H1 (cell line): Measurements from ENCODE around the gene DAZAP2. TPM values are rescaled to one million over a fixed set of nuclear protein-coding genes. Genes with fewer than 3 reads are reported as not detected.

Experiments used
- CTCF ChIA-PET: fragments of 300-600 bp; sonication (Branson Sonifier 250); formaldehyde crosslinking; loops from one replicate; lab custom pipeline; 2021; ENCODE audit not compliant: partially characterized antibody; lab: Charles Lee
- POLR2A ChIA-PET: fragments of 300-600 bp; sonication (Branson Sonifier 250); formaldehyde crosslinking; loops from one replicate; lab custom pipeline; 2021; ENCODE audit warnings: inconsistent platforms; ENCODE audit not compliant: partially characterized antibody; lab: Charles Lee
- DNase-seq, 2 experiments: peaks; one replicate each; pipeline versions ENCODE4 v3.0.0 to v3.0.0-alpha.2; 2010 to 2022; ENCODE audit warnings: low spot score in 2 of 2, low read depth in 1 of 2, mixed read lengths in 1 of 2
- FAIRE-seq: peaks from 2 replicates; lab custom pipeline; 2011; peaks lifted over from hg19 to GRCh38; lab: Jason Lieb, UNC
- H2AFZ ChIP-seq: 2 replicates; pipeline ENCODE4 v1.8.1; 2012; ENCODE audit warnings: low read length, inconsistent platforms
- H2AK5ac ChIP-seq: 2 replicates; pipeline ENCODE4 v1.6.1; 2013; ENCODE audit warnings: low read depth, low read length
- H2BK120ac ChIP-seq: replicated peaks from 2 replicates; pipeline ENCODE3; 2013; ENCODE audit warnings: low read depth, low read length, inconsistent platforms
- H2BK12ac ChIP-seq: 2 replicates; pipeline ENCODE4 v1.6.1; 2013; ENCODE audit warnings: low read depth, low read length
- H2BK15ac ChIP-seq: 2 replicates; pipeline ENCODE4 v1.6.1; 2013; ENCODE audit warnings: low read length
- H2BK20ac ChIP-seq: 2 replicates; pipeline ENCODE4 v1.6.1; 2013; ENCODE audit warnings: low read length
- H2BK5ac ChIP-seq: 2 replicates; pipeline ENCODE4 v1.6.1; 2013; ENCODE audit warnings: low read depth, low read length
- H3K14ac ChIP-seq: 2 replicates; pipeline ENCODE4 v1.6.1; 2013; ENCODE audit warnings: inconsistent platforms; ENCODE audit not compliant: insufficient read length
- H3K18ac ChIP-seq: 2 replicates; pipeline ENCODE4 v1.6.1; 2013; ENCODE audit warnings: low read length; ENCODE audit errors: extremely low read depth
- H3K23ac ChIP-seq: 2 replicates; pipeline ENCODE4 v1.6.1; 2013; ENCODE audit warnings: inconsistent platforms; ENCODE audit not compliant: insufficient read length
- H3K23me2 ChIP-seq: 2 replicates; pipeline ENCODE4 v1.6.1; 2013; ENCODE audit warnings: low read depth, low read length
- H3K27ac ChIP-seq: 2 replicates; pipeline ENCODE4 v1.6.1; 2011; ENCODE audit warnings: low read depth, low read length, inconsistent platforms
- H3K27me3 ChIP-seq, 4 experiments: replicated peaks in 1 of 4; 1 replicate in 1 of 4; 2 replicates in 3 of 4; pipeline versions ENCODE4 v1.6.1 to v1.8.1; 2011 to 2013; ENCODE audit warnings: low read length in 3 of 4, mild to moderate bottlenecking in 3 of 4, inconsistent platforms in 2 of 4, mixed read lengths in 2 of 4, moderate library complexity in 1 of 4; ENCODE audit not compliant: control insufficient read depth in 3 of 4, insufficient read depth in 3 of 4; ENCODE audit errors: extremely low read depth in 1 of 4
- H3K36me3 ChIP-seq, 4 experiments: 2 replicates each; pipeline versions ENCODE4 v1.6.1 to v1.8.1; 2011 to 2013; ENCODE audit warnings: mild to moderate bottlenecking in 4 of 4, low read length in 3 of 4, moderate library complexity in 2 of 4, control low read depth in 1 of 4, inconsistent platforms in 1 of 4; ENCODE audit not compliant: insufficient read depth in 4 of 4, control insufficient read depth in 2 of 4
- H3K4ac ChIP-seq: replicated peaks from 2 replicates; pipeline ENCODE3; 2013; ENCODE audit warnings: low read length, low read depth, mixed read lengths, inconsistent platforms; ENCODE audit not compliant: insufficient read length
- H3K4me1 ChIP-seq, 4 experiments: replicated peaks in 1 of 4; 1 replicate in 1 of 4; 2 replicates in 3 of 4; pipeline versions ENCODE4 v1.6.1 to v1.8.1; 2011 to 2013; ENCODE audit warnings: low read length in 3 of 4, inconsistent platforms in 2 of 4, mixed read lengths in 1 of 4; ENCODE audit not compliant: insufficient read depth in 4 of 4, control insufficient read depth in 3 of 4
- H3K4me2 ChIP-seq, 2 experiments: 2 replicates each; pipeline versions ENCODE4 v1.6.1 to v1.8.1; 2011 to 2013; ENCODE audit warnings: low read depth in 2 of 2, low read length in 2 of 2, control low read depth in 1 of 2, inconsistent platforms in 1 of 2, mild to moderate bottlenecking in 1 of 2; ENCODE audit not compliant: insufficient read depth in 1 of 2
- H3K4me3 ChIP-seq, 4 experiments: fragments of 200-600, 300-600 bp in 1 of 4; sonication (generic), shearing (Covaris generic), sonication (Bioruptor Twin) in 1 of 4; 2 replicates each; pipeline versions ENCODE4 v1.5.1 to v1.8.1; 2011 to 2016; ENCODE audit warnings: low read length in 4 of 4, low read depth in 3 of 4, control low read depth in 2 of 4, inconsistent platforms in 2 of 4, mild to moderate bottlenecking in 2 of 4, mixed read lengths in 1 of 4, moderate library complexity in 1 of 4; ENCODE audit not compliant: insufficient read depth in 2 of 4; ENCODE audit errors: extremely low read depth in 1 of 4
- H3K56ac ChIP-seq: replicated peaks from 2 replicates; pipeline ENCODE3; 2013; ENCODE audit warnings: low read depth, mild to moderate bottlenecking, mixed read lengths, low read length, inconsistent platforms; ENCODE audit not compliant: insufficient read length
- H3K79me1 ChIP-seq: 2 replicates; pipeline ENCODE4 v1.6.1; 2013; ENCODE audit warnings: low read depth, low read length, control low read depth
- H3K79me2 ChIP-seq, 2 experiments: 2 replicates each; pipeline versions ENCODE4 v1.6.1 to v1.8.1; 2012 to 2013; ENCODE audit warnings: low read length in 2 of 2, mild to moderate bottlenecking in 2 of 2, inconsistent platforms in 1 of 2; ENCODE audit not compliant: insufficient read depth in 2 of 2, control insufficient read depth in 1 of 2
- H3K9ac ChIP-seq, 4 experiments: replicated peaks in 1 of 4; 1 replicate in 1 of 4; 2 replicates in 3 of 4; pipeline versions ENCODE4 v1.6.1 to v1.8.1; 2011 to 2013; ENCODE audit warnings: low read depth in 3 of 4, low read length in 3 of 4, control low read depth in 2 of 4, mild to moderate bottlenecking in 2 of 4, moderate library complexity in 2 of 4, inconsistent platforms in 1 of 4; ENCODE audit errors: extremely low read depth in 1 of 4
- H3K9me3 ChIP-seq, 2 experiments: 2 replicates each; pipeline versions ENCODE4 v1.6.1 to v1.8.1; 2012 to 2013; ENCODE audit warnings: mild to moderate bottlenecking in 2 of 2, moderate library complexity in 2 of 2, control low read depth in 1 of 2, inconsistent platforms in 1 of 2, low read depth in 1 of 2, low read length in 1 of 2, mixed read lengths in 1 of 2; ENCODE audit not compliant: insufficient read depth in 2 of 2
- H4K20me1 ChIP-seq, 2 experiments: replicated peaks in 1 of 2; 2 replicates each; pipeline versions ENCODE3 to v1.8.1; 2011 to 2013; ENCODE audit warnings: inconsistent platforms in 2 of 2, low read length in 2 of 2, mild to moderate bottlenecking in 1 of 2; ENCODE audit not compliant: insufficient read depth in 2 of 2, control insufficient read depth in 1 of 2
- H4K5ac ChIP-seq: 2 replicates; pipeline ENCODE4 v1.6.1; 2013; ENCODE audit warnings: low read length, low read depth, mixed read lengths, inconsistent platforms; ENCODE audit not compliant: insufficient read length
- H4K8ac ChIP-seq: 2 replicates; pipeline ENCODE4 v1.8.0; 2013; ENCODE audit warnings: mild to moderate bottlenecking, moderate library complexity, low read length, inconsistent platforms; ENCODE audit not compliant: insufficient read depth; ENCODE audit errors: extremely low read depth
- H4K91ac ChIP-seq: replicated peaks from 2 replicates; pipeline ENCODE3; 2013; ENCODE audit warnings: low read length, mixed read lengths, inconsistent platforms; ENCODE audit not compliant: insufficient read length
- CHD2 ChIP-seq: IDR thresholded peaks from 2 replicates; pipeline ENCODE4 v1.6.1; 2012; ENCODE audit warnings: low read length, improper control_type of control experiment
- HDAC2 ChIP-seq, 2 experiments: fragments of 300-600 bp in 1 of 2; sonication (generic) in 1 of 2; IDR thresholded peaks; 2 replicates each; pipeline ENCODE4 v1.6.1; 2011 to 2012; ENCODE audit warnings: low read depth in 2 of 2, low read length in 2 of 2, mild to moderate bottlenecking in 2 of 2, moderate library complexity in 2 of 2, borderline replicate concordance in 1 of 2, inconsistent platforms in 1 of 2
- JUN ChIP-seq: IDR thresholded peaks from 2 replicates; pipeline ENCODE4 v1.6.1; 2011; ENCODE audit warnings: low read depth, mild to moderate bottlenecking, improper control_type of control experiment, low read length
- KDM4A ChIP-seq: IDR thresholded peaks from one replicate; pipeline ENCODE4 v1.7.1; 2012; ENCODE audit warnings: low read depth, mild to moderate bottlenecking, moderate library complexity, low read length, inconsistent platforms; ENCODE audit not compliant: severe bottlenecking
- PHF8 ChIP-seq: fragments of 200-600 bp; sonication (generic); conservative IDR thresholded peaks from 2 replicates; pipeline ENCODE4 v1.7.1; 2012; ENCODE audit warnings: low read depth, mild to moderate bottlenecking, inconsistent platforms, low read length, moderate library complexity
- POU5F1 ChIP-seq: IDR thresholded peaks from 2 replicates; pipeline ENCODE4 v1.6.1; 2011; ENCODE audit warnings: low read depth, mild to moderate bottlenecking, low read length, moderate library complexity
- RBBP5 ChIP-seq: IDR thresholded peaks from 2 replicates; pipeline ENCODE4 v1.7.1; 2012; ENCODE audit warnings: low read depth, mild to moderate bottlenecking, inconsistent platforms, low read length, moderate library complexity, borderline replicate concordance
- RNF2 ChIP-seq: fragments of 200-900, 300-1000 bp; sonication (generic); IDR thresholded peaks from 2 replicates; pipeline ENCODE4 v1.7.1; 2016; ENCODE audit warnings: borderline replicate concordance, low read depth, mild to moderate bottlenecking, antibody characterized with exemption, low read length; ENCODE audit not compliant: poor library complexity, severe bottlenecking; ENCODE audit errors: missing control alignments
- SAP30 ChIP-seq: fragments of 300-600 bp; sonication (generic); IDR thresholded peaks from 2 replicates; pipeline ENCODE4 v1.7.1; 2012; ENCODE audit warnings: low read length, moderate library complexity, mild to moderate bottlenecking, inconsistent platforms; ENCODE audit not compliant: insufficient read depth, insufficient replicate concordance
- SIX5 ChIP-seq: IDR thresholded peaks from 2 replicates; pipeline ENCODE4 v1.6.1; 2011; ENCODE audit warnings: mild to moderate bottlenecking, low read depth, low read length
- SP1 ChIP-seq: IDR thresholded peaks from 2 replicates; pipeline ENCODE4 v1.6.1; 2011; ENCODE audit warnings: low read depth, low read length
- TBP ChIP-seq: IDR thresholded peaks from 2 replicates; pipeline ENCODE4 v1.6.1; 2011; ENCODE audit warnings: low read depth, low read length, improper control_type of control experiment
- TEAD4 ChIP-seq: IDR thresholded peaks from 2 replicates; pipeline ENCODE4 v1.6.1; 2012; ENCODE audit warnings: low read depth, low read length, inconsistent platforms, mixed read lengths
- YY1 ChIP-seq: IDR thresholded peaks from 2 replicates; pipeline ENCODE4 v1.6.1; 2011; ENCODE audit warnings: low read depth, mild to moderate bottlenecking, low read length
- WGBS, 2 experiments: shearing (Covaris generic) in 1 of 2; methylation state at CpG; one replicate each; pipeline versions ENCODE4 v1.1.6 to v1.1.7; 2013 to 2015; ENCODE audit warnings: low lambda C conversion rate in 2 of 2, mixed read lengths in 2 of 2, inconsistent platforms in 1 of 2, low coverage in 1 of 2, missing lambda C conversion rate in 1 of 2; ENCODE audit not compliant: insufficient replicate concordance in 2 of 2, insufficient coverage in 1 of 2, insufficient read length in 1 of 2; ENCODE audit errors: extremely low coverage in 1 of 2, missing lambda C conversion rate in 1 of 2; 5-methylcytosine and 5-hydroxymethylcytosine counted together
- polyA plus RNA-seq, 7 experiments: library from polyadenylated mRNA; depleted of rRNA in 3 of 7; stranded (reverse) in 5 of 7; unstranded in 2 of 7; fragments of >200 nt in 5 of 7; fragments of 200-250 nt in 2 of 7; gene quantifications; 1 replicate in 5 of 7; 2 replicates in 1 of 7; 4 replicates in 1 of 7; pipeline versions ENCODE4 v1.2.1 to v1.2.3, GENCODE V29; 2011 to 2013; ENCODE audit warnings: missing spikeins in 2 of 7, mixed read lengths in 2 of 7
- total RNA-seq: library from RNA; stranded (reverse); fragmentation: NEBNext Ultra II Directional; extraction: Animal tissue kit (Norgen Biotek cat#: 25700); gene quantifications from 2 replicates; pipeline ENCODE4 v1.2.1, GENCODE V29; 2021

The DAZAP2 gene
- total and polyA plus RNA-seq, 2 of the 8 experiments (the other 6 are each of a cell fraction or from before 2014, with no cell fraction given), result 27.1 to 77.2 TPM

DNA sequence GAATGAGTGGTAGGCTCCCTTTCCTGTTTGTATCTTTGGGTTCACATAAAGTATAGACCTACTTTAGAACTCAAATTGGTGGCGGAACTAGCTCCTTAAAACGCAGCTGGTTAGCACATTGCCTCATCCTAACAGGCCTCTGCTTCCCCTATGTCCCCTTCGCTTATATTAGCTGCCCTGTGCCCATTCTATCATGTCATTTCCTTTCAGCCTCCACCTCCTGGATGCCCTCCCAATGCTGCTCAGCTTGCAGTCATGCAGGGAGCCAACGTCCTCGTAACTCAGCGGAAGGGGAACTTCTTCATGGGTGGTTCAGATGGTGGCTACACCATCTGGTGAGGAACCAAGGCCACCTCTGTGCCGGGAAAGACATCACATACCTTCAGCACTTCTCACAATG, 3.5 kb downstream of the DAZAP2 start:
- Histone ChIP-seq H4K20me1 (peaks cover 0 to 2% of the 10 kb centered on the region in 2 experiments), H4K5ac (no peak overlapping the region), H3K79me1 (peaks cover 6% of the 10 kb centered on the region; the same call in 1 of the 2 replicates), H3K4me2 (no peak overlapping the region), H3K9ac (no peak overlapping the region), H2BK5ac (0 out of 2 replicates have a peak overlapping the region, but pooled peaks have one; percentile 46), H3K27me3 (no peaks in the 10 kb centered on the region), H3K4me3 (no peak overlapping the region), H3K27ac (no peak overlapping the region), H3K23ac (no peak overlapping the region), H3K14ac (no peak overlapping the region), H3K36me3 (peaks cover 17 to 44% (median 27%) of the 10 kb centered on the region in 4 experiments), H2AK5ac (no peak overlapping the region), H2BK15ac (no peak overlapping the region), H4K91ac (no peak overlapping the region), H3K79me2 (peaks cover 0 to 15% of the 10 kb centered on the region in 2 experiments; a peak in 2 of 4 replicates), H3K4ac (no peak overlapping the region), H2AFZ (no peak overlapping the region), H2BK120ac (no peak overlapping the region), H3K18ac (no peak overlapping the region), H3K23me2 (peaks cover 8% of the 10 kb centered on the region), H3K9me3 (no peaks in the 10 kb centered on the region), H3K4me1 (peaks cover 0 to 18% (median 5%) of the 10 kb centered on the region in 4 experiments; a peak in 6 of 7 replicates), H3K56ac (no peak overlapping the region), H2BK20ac (no peak overlapping the region), H4K8ac (no peak overlapping the region), H2BK12ac (no peak overlapping the region)
- no peak for DNase-seq
- ChIA-PET POLR2A (interaction anchor here (0.8 to 3.1 kb wide), 5 partner anchors 10 to 159 kb away, joined by 3 to 12 read pairs (median 4); partner anchors contain the start of gene CSRNP2), CTCF (interaction anchor here (1.8 to 2.4 kb wide), 2 partner anchors 11 to 99 kb away, joined by 5 to 12 read pairs; no protein-coding TSS in a partner anchor)
- no peak for FAIRE-seq
- 86% methylated on average over 7 of the region's 7 CpGs; no CpG with 5 or more reads in 1 of the 2 experiments for WGBS, 2 experiments
- TF ChIP-seq RBBP5 (no peak), HDAC2 (IDR thresholded peaks at IDR 0.05; ENCODE audit: borderline replicate concordance in 1 of 2, low read depth in 2 of 2, low read length in 2 of 2) (no peak), POU5F1 (no peak), YY1 (no peak), SIX5 (no peak), TBP (no peak), TEAD4 (no peak), RNF2 (no peak), SP1 (no peak), JUN (no peak), CHD2 (no peak), PHF8 (no peak), SAP30 (no peak), KDM4A (no peak)
